Tibial nerve (tissue), 4 donors: ENCODE data around the gene BATF.

Source experiments
- EP300 ChIP-seq, 2 donors: sonication (generic); formaldehyde crosslinking; IDR thresholded peaks; one replicate each; pipeline ENCODE4 v1.6.1; 2017; ENCODE audit warnings: antibody characterized with exemption in 2 of 2, mild to moderate bottlenecking in 1 of 2
- POLR2A ChIP-seq, 2 donors: fragments of 450-650 bp; IDR thresholded peaks; one replicate each; pipeline ENCODE4 v1.6.1; 2017; ENCODE audit warnings: antibody characterized with exemption in 2 of 2, mild to moderate bottlenecking in 2 of 2, moderate library complexity in 2 of 2
- TF ChIP-seq, protein P1 (sequence below), 5 experiments: fragments of 200-600 bp in 3 of 5; fragments of 450-650 bp in 2 of 5; sonication (generic) in 3 of 5; IDR thresholded peaks; one replicate each; pipeline ENCODE4 v1.5.1; 2016 to 2019; ENCODE audit warnings: antibody characterized with exemption in 5 of 5, mild to moderate bottlenecking in 3 of 5, moderate library complexity in 2 of 5

DNA sequence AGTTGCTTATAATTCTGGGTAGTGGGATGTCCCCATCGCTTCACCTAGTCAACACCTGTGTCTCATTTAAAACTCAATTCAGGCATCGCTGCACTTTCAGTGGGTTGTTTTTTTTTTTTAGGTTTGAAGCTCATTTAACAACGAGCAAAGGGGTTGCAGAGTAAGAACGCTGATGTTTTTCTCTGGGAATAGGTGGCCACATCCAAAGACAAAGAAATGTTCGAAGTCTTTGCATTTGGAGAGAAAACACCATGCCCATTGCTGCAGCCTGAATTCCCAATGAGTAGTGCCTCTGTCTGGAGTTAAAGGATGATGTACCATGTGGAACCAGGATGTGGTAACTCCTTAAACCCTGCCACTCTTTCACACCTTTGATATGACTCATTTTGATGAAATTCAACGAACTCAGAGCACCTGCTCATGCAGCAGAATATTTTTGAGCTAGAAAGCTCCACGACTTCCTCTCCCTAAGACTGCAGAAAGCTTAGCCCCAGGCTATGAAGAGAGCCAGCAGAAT lies 35.1 kb upstream of the BATF start:
- TF ChIP-seq, protein P1, sequence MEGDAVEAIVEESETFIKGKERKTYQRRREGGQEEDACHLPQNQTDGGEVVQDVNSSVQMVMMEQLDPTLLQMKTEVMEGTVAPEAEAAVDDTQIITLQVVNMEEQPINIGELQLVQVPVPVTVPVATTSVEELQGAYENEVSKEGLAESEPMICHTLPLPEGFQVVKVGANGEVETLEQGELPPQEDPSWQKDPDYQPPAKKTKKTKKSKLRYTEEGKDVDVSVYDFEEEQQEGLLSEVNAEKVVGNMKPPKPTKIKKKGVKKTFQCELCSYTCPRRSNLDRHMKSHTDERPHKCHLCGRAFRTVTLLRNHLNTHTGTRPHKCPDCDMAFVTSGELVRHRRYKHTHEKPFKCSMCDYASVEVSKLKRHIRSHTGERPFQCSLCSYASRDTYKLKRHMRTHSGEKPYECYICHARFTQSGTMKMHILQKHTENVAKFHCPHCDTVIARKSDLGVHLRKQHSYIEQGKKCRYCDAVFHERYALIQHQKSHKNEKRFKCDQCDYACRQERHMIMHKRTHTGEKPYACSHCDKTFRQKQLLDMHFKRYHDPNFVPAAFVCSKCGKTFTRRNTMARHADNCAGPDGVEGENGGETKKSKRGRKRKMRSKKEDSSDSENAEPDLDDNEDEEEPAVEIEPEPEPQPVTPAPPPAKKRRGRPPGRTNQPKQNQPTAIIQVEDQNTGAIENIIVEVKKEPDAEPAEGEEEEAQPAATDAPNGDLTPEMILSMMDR (IDR thresholded peaks at IDR 0.05) = no peak
- TF ChIP-seq EP300 (IDR thresholded peaks at IDR 0.05) = no peak
- no peak for TF ChIP-seq POLR2A (IDR thresholded peaks at IDR 0.05)
